IPS-NIHi7 (cell line): ENCODE data around the gene BCAP31.
"Not testable (repeated sequence)": the region's sequence is repeated elsewhere in the genome, so short reads cannot be mapped to it uniquely, and the experiment has no call there.

ENCODE experiments used
- DNase-seq: peaks from one replicate; pipeline ENCODE4 v3.0.0; 2012; ENCODE audit warnings: mixed read lengths; ENCODE audit errors: extremely low spot score

BCAP31 gene

GRCh38 chrX:153762626-153763173 is 38.5 kb upstream of the BCAP31 start:
- DNase-seq, result no peak

DNA sequence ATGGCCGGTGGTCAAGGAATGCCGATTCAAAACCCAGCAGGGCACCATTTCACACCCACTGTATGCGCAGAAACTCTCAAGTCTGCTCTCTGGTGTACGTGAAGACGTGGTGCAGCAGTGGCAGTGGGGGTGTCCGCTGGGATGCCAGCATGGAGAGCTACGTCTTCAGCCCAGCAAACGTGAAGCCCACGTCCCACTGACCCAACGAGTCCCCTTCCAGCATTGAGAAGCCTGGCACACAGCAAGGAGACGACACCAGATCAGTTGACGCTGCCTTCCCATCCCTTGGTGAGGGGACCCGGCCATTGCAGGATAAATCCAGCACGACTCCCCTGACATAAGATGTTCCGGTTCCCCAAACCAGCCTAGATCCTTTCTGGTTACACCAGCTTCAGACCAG is 37.7 kb upstream of the BCAP31 start:
- no peak for DNase-seq

GRCh38 chrX:153755136-153755535 is 30.9 kb upstream of the BCAP31 start:
- DNase-seq, result no peak

DNA sequence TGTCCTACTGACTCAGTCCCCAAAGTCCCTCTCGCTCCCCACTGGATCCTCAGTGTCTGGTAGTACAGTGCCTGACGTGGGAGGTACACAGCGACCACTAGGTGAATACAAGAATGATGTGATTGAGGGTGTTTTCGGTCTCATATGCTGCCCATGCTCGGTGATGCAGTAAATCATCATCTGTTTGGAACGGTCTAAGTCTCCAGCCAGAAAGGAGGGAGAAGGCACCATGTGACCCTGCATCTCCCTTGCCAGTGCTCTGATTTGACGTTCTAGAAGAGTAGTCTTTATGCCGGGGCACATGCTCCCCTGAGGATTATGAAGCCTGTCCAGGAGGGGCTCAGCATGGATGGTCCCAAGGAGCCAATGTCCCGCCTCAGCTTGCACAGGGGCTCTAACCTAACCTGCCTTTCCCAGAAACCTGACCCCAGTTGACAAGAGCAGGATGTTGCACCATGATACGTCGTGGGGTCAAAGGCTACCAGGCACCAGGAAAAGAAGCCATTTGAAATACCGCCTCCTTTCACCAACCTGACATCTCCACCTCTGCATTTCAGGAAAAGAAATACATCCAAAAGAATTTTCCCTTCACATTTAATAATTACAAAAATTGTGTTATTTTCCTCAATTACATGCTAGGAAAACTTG is 26.1 kb upstream of the BCAP31 start:
- peak; percentile 7 for DNase-seq

- not testable (repeated sequence) for DNase-seq
Measured at GRCh38 chrX:153749017-153749416, 24.8 kb upstream of the BCAP31 start.

- not testable (repeated sequence) for DNase-seq
Measured at GRCh38 chrX:153746991-153747390, 22.8 kb upstream of the BCAP31 start.

GRCh38 chrX:153746359-153746758 is 22.2 kb upstream of the BCAP31 start:
- no peak for DNase-seq

DNA sequence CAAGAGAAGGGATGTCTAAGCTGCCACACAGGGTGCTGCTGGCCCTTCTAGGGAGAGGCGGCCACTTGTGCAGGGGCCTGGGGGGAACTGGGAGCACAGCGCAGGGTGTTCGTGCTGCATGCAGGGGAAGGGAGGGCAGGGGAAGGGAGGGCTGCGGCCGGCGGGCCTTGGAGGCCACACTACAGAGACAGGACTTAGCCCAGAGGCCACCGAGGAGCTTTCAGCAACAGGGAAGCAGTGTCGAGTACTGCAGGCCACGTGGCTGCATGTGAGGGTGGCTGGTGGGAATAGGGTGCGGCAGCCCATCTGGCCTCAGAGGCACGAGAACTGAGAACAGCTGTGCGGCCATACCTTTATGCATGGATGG is 20.9 kb upstream of the BCAP31 start:
- not testable (repeated sequence) for DNase-seq

- peak; percentile 11 for DNase-seq
Measured at GRCh38 chrX:153744210-153745066, 20.3 kb upstream of the BCAP31 start.

DNA sequence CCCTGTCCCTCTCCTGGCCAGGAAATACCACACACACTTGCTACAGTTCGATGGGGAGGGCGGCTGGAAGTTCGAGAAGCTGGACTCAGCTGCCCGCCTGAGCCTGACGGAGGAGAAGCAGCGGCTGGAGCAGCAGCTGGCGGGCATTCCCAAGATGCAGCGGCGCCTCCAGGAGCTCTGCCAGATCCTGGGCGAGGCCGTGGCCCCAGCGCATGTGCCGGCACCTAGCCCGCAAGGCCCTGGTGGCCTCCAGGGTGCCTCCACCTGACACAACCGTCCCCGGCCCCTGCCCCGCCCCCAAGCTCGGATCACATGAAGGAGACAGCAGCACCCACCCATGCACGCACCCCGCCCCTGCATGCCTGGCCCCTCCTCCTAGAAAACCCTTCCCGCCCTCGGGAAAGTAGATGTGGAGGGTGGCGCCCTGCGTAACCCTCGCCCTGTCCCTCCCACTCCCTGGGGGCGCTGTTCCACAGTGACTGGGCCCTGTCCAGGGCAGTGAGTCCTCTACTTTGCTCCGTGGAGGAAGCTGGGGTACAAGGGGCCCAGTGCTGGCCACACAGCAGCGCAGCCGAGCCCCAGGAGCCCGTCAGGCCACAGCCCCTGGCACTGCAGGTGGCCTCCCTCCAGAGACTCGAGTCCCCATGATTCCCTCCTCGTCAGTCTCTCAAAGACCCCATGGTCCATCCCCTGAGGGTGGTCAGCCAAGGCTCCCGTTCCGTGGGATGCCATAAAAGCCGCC is 19.5 kb upstream of the BCAP31 start:
- DNase-seq, result not testable (repeated sequence)

- DNase-seq, result not testable (repeated sequence)
Measured at GRCh38 chrX:153742796-153743467, 18.7 kb upstream of the BCAP31 start.

- DNase-seq, result not testable (repeated sequence)
Measured at GRCh38 chrX:153742111-153742510, 17.9 kb upstream of the BCAP31 start.

DNA sequence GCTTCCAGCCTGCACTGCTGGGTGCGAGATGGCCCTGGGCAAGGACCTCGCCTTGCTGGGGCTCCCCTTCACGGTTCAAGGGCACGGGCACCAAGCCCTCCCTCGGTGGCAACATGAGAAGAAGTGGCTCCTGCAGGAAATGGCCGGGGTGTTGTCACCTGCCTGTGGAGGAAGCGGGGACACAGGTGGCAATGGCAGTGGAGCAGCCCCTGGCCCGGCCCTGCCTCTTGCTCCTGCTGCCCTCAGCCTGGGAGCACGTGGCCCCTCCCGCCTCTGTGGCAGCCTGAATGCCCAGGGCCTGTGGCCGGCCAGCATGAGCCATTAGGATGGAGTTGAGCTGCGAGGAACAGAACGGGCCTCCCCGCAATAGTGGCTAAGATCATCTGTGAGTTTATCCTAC is 17.3 kb upstream of the BCAP31 start:
- DNase-seq, result no peak

- DNase-seq, result no peak
Measured at GRCh38 chrX:153740631-153741222, 16.5 kb upstream of the BCAP31 start.

- no peak for DNase-seq
Measured at GRCh38 chrX:153739754-153740486, 15.7 kb upstream of the BCAP31 start.

GRCh38 chrX:153738056-153738605 is 13.9 kb upstream of the BCAP31 start:
- no peak for DNase-seq

DNA sequence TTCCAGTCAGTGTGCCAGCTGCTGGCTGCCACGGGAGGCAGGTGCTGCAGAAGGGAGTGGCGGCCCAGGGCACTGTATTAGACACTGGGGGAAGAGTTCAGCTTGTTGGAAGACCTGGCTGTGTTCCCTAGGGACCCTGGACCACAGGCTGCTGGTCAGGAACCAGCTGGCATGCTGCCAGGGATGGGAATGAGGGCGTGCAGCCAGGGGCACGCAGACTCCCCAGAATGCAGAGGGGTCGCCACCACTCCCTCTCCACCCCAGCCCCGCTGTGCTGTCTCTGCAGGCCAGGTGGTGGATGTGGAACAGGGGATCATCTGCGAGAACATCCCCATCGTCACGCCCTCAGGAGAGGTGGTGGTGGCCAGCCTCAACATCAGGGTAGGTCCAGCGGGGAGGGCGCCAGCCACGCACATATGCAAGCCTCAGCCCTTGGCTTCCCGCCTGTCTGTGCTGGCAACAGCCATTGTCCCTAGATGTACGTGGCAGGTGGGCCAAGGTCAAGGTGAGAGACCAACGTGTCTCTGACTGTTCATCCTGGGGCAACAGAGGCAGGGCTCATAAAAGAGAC is 12.8 kb upstream of the BCAP31 start:
- DNase-seq, result no peak

- no peak for DNase-seq
Measured at GRCh38 chrX:153736071-153736820, 12.1 kb upstream of the BCAP31 start.

DNA sequence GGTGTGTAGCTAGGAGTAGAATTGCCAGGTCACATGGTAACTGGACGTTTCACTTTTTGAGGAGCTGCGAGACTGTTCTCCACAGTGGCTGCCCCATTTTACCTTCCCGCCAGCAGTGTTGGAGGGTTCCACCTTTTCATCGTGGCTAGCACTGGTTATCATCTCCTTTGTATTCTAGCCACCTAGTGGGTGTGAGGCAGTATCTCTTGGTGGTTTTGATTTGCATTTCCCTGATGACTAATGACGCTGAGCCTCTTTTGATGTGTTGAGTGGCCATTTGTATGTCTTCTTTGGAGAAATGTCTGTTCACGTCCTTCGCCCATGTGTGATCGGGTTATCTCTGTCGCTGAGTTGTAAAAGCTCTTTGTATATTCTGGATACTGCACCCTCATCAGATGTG is 11.1 kb upstream of the BCAP31 start:
- no peak for DNase-seq
